Kidney epithelial cell (primary cell): Measurements from ENCODE around the gene PLAAT2. TPM values are rescaled to one million over a fixed set of nuclear protein-coding genes. Genes with fewer than 3 reads are reported as not detected.

ENCODE experiments used
- DNase-seq: peaks from one replicate; pipeline ENCODE4 v3.0.0-alpha.2; 2010; ENCODE audit warnings: low read depth
- H3K27me3 ChIP-seq: 2 replicates; pipeline ENCODE4 v1.6.0; 2011; ENCODE audit warnings: low read length; ENCODE audit not compliant: control insufficient read depth, insufficient read depth
- H3K36me3 ChIP-seq: 2 replicates; pipeline ENCODE4 v1.5.1; 2011; ENCODE audit warnings: low read length; ENCODE audit not compliant: control insufficient read depth, insufficient read depth
- H3K4me3 ChIP-seq: 2 replicates; pipeline ENCODE4 v1.5.1; 2011; ENCODE audit warnings: low read depth, mild to moderate bottlenecking, control low read depth, low read length
- CTCF ChIP-seq: IDR thresholded peaks from 2 replicates; pipeline ENCODE4 v1.5.1; 2011; ENCODE audit warnings: mild to moderate bottlenecking, moderate library complexity, low read length, control low read depth, inconsistent platforms; ENCODE audit not compliant: insufficient read depth, poor library complexity, severe bottlenecking
- total RNA-seq: library from RNA; depleted of rRNA; stranded (reverse); fragments of >200 nt; gene quantifications from 2 replicates; pipeline ENCODE4 v1.2.3, GENCODE V29; 2015

PLAAT2 gene
- total RNA-seq, 1 donor from 2014 or later, result not detected

- no peak for DNase-seq
- TF ChIP-seq CTCF, result no peak
These were observed 54.4 kb downstream of the PLAAT2 start for GRCh38 chr11:63508745-63509144.

GRCh38 chr11:63508009-63508408 is 55.2 kb downstream of the PLAAT2 start:
- no peak for DNase-seq

More at GRCh38 chr11:63508745-63509144, 54.4 kb downstream of the PLAAT2 start:
- Histone ChIP-seq H3K36me3 (no peaks in the 10 kb centered on the region), H3K27me3 (no peaks in the 10 kb centered on the region), H3K4me3 (no peak overlapping the region)

GRCh38 chr11:63507511-63507910 is 55.7 kb downstream of the PLAAT2 start:
- Histone ChIP-seq H3K4me3 (no peak overlapping the region), H3K27me3 (no peaks in the 10 kb centered on the region), H3K36me3 (no peaks in the 10 kb centered on the region)
- no peak for TF ChIP-seq CTCF
- DNase-seq, result no peak

More at GRCh38 chr11:63508009-63508408, 55.2 kb downstream of the PLAAT2 start:
- H3K36me3 ChIP-seq, result no peaks in the 10 kb centered on the region
- TF ChIP-seq CTCF, result peak; percentile 31
- H3K4me3 ChIP-seq, result no peak overlapping the region
- no peaks in the 10 kb centered on the region for H3K27me3 ChIP-seq

GRCh38 chr11:63506876-63507275 is 56.3 kb downstream of the PLAAT2 start:
- DNase-seq, result no peak
- H3K36me3 ChIP-seq, result no peaks in the 10 kb centered on the region
- H3K4me3 ChIP-seq, result no peak overlapping the region
- TF ChIP-seq CTCF, result no peak
- no peaks in the 10 kb centered on the region for H3K27me3 ChIP-seq

- no peak within 1 kb of the TSS for H3K4me3 ChIP-seq
- no peak for TF ChIP-seq CTCF
- no peaks in the 10 kb centered on the region for H3K27me3 ChIP-seq
- DNase-seq, result no peak
- H3K36me3 ChIP-seq, result no peaks in the 10 kb centered on the region
These were observed 57.2 kb downstream of the PLAAT2 start, which contains the start of gene LGALS12 for GRCh38 chr11:63505857-63506528. Gene LGALS12, plus strand, starts transcription at chr11:63506084. Its CDS starts 375 bp downstream, at chr11:63506459.
